NCI-H2107 treated with DMSO at 0.1 percent for 48 hours (cell line): ENCODE data around the gene PLAAT5.
"Not testable (repeated sequence)": the region's sequence is repeated elsewhere in the genome, so short reads cannot be mapped to it uniquely, and the experiment has no call there.

ENCODE experiments used
- DNase-seq: peaks from one replicate; lab custom pipeline; 2025; ENCODE audit not compliant: unreplicated experiment; lab: John Stamatoyannopoulos, UW

The PLAAT5 gene, protein sequence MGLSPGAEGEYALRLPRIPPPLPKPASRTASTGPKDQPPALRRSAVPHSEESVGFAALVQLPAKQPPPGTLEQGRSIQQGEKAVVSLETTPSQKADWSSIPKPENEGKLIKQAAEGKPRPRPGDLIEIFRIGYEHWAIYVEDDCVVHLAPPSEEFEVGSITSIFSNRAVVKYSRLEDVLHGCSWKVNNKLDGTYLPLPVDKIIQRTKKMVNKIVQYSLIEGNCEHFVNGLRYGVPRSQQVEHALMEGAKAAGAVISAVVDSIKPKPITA

GRCh38 chr11:63490551-63491239 is at the start of gene PLAAT5:
Gene PLAAT5, minus strand, starts transcription at chr11:63491167. Its CDS starts 133 bp downstream, at chr11:63491034.
- no peak for DNase-seq

- peak; percentile 44 for DNase-seq
Measured at GRCh38 chr11:63537293-63538101, 46.5 kb upstream of the PLAAT5 start.

GRCh38 chr11:63536669-63537292 is 45.8 kb upstream of the PLAAT5 start, which contains the start of gene PLAAT4:
Gene PLAAT4, plus strand, starts transcription at chr11:63536808. Its CDS starts 61 bp downstream, at chr11:63536869.
- DNase-seq = peak; percentile 44

- no peak for DNase-seq
Measured at GRCh38 chr11:63535734-63536133, 44.8 kb upstream of the PLAAT5 start.

- DNase-seq = no peak
Measured at GRCh38 chr11:63534895-63535461, 44.0 kb upstream of the PLAAT5 start.

DNA sequence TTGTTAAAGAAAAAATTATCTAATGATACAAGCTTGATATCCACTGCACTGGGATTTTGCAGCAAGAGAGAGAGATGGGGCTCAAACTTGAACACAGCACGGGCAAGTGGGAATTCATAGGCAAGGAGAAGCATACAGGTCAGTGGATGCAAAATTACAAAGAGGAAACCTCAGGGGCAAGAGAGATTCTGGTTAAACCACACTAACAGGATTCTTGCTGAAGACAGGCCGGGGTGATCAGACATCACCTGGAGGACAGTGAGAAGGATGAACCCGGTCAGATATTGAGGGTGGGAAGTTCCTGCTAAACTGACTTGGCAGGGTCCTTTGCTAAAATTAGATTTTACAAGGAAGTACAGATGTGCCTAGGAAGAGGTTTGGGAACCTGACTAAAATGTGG is 43.1 kb upstream of the PLAAT5 start:
- no peak for DNase-seq

DNA sequence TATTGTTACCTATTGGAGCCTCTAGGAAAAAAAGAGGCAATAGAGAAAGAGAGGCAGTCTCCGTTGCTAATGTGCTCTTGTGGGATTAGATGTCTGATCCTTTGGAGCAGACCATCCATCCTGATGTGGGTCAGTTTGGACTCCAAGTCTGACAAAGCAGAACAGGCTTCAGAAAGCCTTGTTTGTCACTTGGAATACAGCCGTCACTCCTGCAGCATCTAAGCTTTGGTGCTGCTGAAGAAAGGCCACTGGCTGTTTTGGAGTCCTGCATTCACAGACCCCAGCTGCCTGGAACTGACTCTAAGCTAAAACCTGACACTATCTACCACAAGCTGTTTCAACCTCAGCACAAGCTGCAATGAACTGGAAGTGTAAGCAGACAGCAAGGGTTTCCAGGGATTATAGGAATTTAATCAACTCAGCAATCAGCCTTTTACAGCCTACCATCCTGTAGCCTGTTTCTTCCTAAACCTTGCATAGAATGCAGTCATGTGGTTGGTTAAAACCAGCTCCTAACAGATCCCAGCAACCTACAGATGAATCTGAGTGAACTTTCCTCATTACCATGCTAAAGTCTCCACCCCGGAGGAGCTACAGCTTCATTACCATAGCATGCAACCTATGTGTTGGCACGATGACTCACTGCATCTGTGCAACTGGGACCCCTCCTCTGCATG is 42.0 kb upstream of the PLAAT5 start:
- no peak for DNase-seq

DNA sequence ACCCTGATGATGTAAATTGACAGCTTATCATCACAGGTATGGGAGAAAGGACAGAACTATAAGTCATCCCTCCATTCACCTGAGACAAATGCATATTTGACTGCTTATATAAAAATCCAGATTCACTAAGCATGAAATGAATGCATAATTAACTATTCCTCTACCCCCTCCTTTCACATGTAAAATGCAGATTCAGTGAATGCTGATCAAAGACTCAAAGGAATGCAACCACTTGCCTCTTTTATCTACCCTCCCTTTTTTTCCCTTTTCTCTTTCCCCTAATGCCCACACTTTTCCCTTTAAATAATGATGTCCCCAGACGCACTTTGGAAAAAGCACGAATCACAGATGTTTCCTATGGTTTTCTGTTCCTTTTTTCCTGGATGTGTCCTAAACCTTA is 41.1 kb upstream of the PLAAT5 start:
- DNase-seq = no peak

DNA sequence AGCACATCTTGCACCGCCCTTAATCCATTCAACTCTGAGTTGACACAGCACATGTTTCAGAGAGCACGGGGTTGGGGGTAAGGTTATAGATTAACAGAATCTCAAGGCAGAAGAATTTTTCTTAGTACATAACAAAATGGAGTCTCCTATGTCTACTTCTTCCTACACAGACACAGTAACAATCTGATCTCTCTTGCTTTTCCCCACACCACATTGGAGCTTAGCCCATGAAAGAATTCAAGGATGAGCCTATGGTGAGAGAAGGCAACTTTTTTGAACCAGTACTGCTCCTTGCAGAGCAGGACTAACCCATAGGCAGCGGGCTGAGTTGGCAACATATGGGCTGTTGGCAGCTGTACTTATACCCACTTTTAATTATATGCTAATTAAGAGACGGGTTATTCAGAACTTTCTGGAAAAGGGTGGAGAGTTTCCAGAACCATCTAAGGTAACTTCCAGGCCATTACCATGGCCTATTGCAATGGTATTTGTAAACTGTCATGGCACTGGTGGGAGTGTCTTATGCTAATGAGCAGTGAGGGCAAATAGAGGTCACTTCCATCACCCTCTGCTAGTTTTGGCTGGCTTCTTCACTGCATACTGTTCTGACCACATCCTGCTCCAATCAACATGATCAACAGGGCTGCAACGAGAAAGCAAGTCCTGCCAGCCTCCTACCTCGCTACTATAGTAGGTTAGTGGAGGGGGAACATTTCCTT is 40.3 kb upstream of the PLAAT5 start:
- DNase-seq = not testable (repeated sequence)

- DNase-seq = no peak
Measured at GRCh38 chr11:63530021-63530420, 39.1 kb upstream of the PLAAT5 start.

DNA sequence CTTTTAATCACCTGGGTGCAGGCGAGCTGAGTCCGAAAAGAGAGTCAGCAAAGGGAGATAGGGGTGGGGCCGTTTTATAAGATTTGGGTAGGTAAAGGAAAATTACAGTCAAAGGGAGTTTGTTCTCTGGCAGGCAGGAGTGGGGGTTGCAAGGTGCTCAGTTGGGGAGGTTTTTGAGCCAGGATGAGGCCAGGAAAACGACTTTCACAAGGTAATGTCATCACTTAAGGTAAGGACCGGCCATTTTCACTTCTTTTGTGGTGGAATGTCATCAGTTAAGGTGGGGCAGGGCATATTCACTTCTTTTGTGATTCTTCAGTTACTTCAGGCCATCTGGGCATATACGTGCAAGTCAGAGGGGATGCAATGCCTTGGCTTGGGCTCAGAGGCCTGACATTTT is 38.4 kb upstream of the PLAAT5 start:
- not testable (repeated sequence) for DNase-seq

GRCh38 chr11:63528729-63529278 is 37.8 kb upstream of the PLAAT5 start:
- DNase-seq = not testable (repeated sequence)

GRCh38 chr11:63528156-63528555 is 37.2 kb upstream of the PLAAT5 start:
- DNase-seq = not testable (repeated sequence)

- DNase-seq = no peak
Measured at GRCh38 chr11:63527667-63528066, 36.7 kb upstream of the PLAAT5 start.

GRCh38 chr11:63523151-63523550 is 32.2 kb upstream of the PLAAT5 start:
- DNase-seq = no peak

- no peak for DNase-seq
Measured at GRCh38 chr11:63521896-63522295, 30.9 kb upstream of the PLAAT5 start.

- no peak for DNase-seq
Measured at GRCh38 chr11:63520606-63521170, 29.7 kb upstream of the PLAAT5 start.

DNA sequence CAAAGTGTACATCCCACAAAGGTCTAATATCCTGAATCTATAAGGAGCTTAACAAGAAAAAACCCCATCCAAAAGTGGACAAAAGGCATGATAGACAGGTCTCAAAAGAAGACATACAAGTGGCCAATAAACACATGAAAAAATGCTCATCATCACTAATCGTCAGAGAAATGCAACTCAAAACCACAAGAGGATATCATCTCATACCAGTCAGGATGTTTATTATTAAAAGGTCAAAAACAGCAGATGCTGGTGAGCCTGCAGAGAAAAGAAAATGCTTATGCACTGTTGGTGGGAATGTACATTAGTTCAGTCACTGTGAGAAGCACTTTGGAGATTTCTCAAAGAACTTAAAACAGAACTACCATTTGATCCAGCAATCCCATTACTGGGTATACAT is 27.6 kb upstream of the PLAAT5 start:
- no peak for DNase-seq

GRCh38 chr11:63517156-63517555 is 26.2 kb upstream of the PLAAT5 start:
- no peak for DNase-seq
